ENCODE measurements around the gene PSMA6. TPM values are rescaled to one million over a fixed set of nuclear protein-coding genes. Genes with fewer than 3 reads are reported as not detected.
"Not testable (repeated sequence)": the region's sequence is repeated elsewhere in the genome, so short reads cannot be mapped to it uniquely, and the experiment has no call there.

Gene PSMA6
- total RNA-seq, 3 donors from 2014 or later: 150 to 170 (median 156) TPM

DNA sequence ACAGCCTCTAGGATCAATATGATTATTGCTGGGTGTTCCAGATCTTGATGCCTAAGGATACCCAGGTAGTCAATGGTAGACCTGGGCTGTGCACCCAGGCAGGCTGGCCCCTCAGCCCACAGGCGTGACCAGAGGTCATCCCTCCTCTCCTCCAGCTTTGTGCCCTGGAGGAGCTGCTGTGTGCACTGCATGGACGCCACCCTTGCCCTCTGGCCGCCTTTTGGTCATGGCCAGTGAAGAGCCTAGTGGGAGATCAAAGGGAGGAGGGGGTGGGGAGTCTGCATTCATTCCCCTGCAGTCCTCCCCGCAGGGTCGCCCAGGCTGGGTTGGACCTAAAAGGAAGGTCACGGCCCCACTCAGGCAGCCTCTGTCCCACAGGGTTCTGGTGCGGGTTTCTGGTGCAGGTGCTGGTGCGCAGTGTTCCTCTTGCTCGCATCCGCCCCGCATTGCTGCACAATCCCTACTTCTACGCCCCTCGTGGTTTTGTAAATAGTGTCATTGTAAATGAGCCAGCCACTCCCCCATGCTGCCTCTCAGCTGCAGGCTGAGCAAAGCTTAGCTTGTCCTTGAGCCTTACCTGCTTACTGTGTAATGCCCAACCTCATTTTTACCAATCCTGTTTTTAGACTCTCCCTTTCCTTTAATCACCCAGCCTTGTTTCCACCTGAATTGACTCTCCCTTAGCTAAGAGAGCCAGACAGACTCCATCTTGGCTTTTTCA, 55.3 kb downstream of the PSMA6 start:
- Histone ChIP-seq H3K27ac (no peak overlapping the region), H3K27me3 (no peaks in the 10 kb centered on the region), H3K36me3 (no peaks in the 10 kb centered on the region), H3K4me1 (peaks cover under 1 to 4% of the 10 kb centered on the region in 2 donors), H3K9me3 (no peaks in the 10 kb centered on the region), H3K4me3 (no peak overlapping the region)
- TF ChIP-seq POLR2AphosphoS5 (IDR thresholded peaks at IDR 0.05) (no peak), POLR2A (IDR thresholded peaks at IDR 0.05) (no peak)
- TF ChIP-seq, protein P1, sequence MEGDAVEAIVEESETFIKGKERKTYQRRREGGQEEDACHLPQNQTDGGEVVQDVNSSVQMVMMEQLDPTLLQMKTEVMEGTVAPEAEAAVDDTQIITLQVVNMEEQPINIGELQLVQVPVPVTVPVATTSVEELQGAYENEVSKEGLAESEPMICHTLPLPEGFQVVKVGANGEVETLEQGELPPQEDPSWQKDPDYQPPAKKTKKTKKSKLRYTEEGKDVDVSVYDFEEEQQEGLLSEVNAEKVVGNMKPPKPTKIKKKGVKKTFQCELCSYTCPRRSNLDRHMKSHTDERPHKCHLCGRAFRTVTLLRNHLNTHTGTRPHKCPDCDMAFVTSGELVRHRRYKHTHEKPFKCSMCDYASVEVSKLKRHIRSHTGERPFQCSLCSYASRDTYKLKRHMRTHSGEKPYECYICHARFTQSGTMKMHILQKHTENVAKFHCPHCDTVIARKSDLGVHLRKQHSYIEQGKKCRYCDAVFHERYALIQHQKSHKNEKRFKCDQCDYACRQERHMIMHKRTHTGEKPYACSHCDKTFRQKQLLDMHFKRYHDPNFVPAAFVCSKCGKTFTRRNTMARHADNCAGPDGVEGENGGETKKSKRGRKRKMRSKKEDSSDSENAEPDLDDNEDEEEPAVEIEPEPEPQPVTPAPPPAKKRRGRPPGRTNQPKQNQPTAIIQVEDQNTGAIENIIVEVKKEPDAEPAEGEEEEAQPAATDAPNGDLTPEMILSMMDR (IDR thresholded peaks at IDR 0.05): no peak
- intact Hi-C loops (cut with DNase I; ENCODE audit: low total_unique reads): loop anchor here (5.0 kb wide), 1 partner anchor 370 kb away; no protein-coding TSS in a partner anchor
- DNase-seq (ENCODE audit: low spot score in 2 of 2): no peak

DNA sequence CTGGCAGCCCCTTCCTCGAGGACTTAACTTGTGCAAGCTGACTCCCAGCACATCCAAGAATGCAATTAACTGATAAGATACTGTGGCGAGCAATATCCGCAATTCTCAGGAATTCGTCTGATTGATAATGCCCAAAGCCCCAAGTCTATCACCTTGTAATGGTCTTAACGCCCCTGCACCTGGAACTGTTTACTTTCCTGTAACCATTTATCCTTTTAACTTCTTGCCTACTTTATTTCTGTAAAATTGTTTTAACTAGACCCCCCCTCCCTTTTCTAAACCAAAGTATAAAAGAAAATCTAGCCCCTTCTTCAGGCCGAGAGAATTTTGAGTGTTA, 55.8 kb downstream of the PSMA6 start:
- intact Hi-C loops (cut with DNase I; ENCODE audit: low total_unique reads): loop anchor here (5.0 kb wide), 1 partner anchor 369 kb away; no protein-coding TSS in a partner anchor
- not testable (repeated sequence) for H3K4me1 ChIP-seq; H3K9me3 ChIP-seq; H3K36me3 ChIP-seq; H3K27me3 ChIP-seq; H3K27ac ChIP-seq; H3K4me3 ChIP-seq; DNase-seq (ENCODE audit: low spot score in 2 of 2)

DNA sequence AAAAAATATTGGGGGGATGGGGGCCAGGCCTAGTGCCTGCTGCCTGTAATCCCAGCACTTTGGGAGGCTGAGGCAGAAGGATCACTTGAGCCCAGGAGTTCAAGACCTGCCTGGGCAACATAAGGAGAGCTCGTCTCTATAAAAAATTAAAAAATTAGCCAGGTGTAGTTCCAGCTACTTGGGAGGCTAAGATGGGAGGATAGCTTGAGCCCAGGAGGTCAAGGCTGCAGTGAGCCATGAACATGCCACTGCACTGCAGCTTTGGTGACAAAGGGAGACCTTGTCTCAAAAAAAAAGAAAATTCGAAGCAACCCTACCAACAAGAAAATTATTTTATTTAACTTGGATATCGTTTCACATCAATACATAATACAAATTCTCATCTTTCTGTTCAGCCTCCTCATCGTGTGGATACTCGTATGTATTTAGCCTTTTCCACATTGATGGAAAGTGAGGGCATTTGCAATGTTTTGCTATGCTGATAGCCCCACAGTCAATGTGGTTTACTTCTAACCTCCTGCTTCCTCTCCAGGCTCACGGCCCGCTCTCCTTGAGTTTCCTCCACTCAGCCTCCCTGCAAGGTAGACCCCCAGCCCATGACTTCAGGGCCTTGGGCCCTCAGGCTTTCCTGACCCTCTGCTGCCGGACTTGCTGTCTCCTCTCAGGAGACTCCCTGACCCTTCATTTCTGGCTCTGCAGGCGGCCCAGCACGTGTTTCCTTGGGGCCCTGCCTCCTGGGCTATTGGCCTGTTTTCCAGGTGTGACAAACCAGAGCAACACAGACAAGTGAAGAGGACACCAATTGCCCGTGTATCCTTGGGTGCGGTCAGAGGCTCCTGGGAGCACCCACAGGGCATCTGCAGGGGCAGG, 57.5 kb downstream of the PSMA6 start:
- no peak for DNase-seq (ENCODE audit: low spot score in 2 of 2)
- intact Hi-C loops (cut with DNase I; ENCODE audit: low total_unique reads): loop anchor here (5.0 kb wide), 2 partner anchors 368 to 847 kb away; no protein-coding TSS in a partner anchor
- TF ChIP-seq POLR2AphosphoS5 (IDR thresholded peaks at IDR 0.05) (no peak), POLR2A (IDR thresholded peaks at IDR 0.05) (no peak)
- TF ChIP-seq, protein P1 (IDR thresholded peaks at IDR 0.05): no peak
- Histone ChIP-seq H3K27ac (no peak overlapping the region), H3K9me3 (no peaks in the 10 kb centered on the region), H3K4me3 (no peak overlapping the region), H3K27me3 (no peaks in the 10 kb centered on the region), H3K36me3 (no peaks in the 10 kb centered on the region), H3K4me1 (no peaks in the 10 kb centered on the region)

DNA sequence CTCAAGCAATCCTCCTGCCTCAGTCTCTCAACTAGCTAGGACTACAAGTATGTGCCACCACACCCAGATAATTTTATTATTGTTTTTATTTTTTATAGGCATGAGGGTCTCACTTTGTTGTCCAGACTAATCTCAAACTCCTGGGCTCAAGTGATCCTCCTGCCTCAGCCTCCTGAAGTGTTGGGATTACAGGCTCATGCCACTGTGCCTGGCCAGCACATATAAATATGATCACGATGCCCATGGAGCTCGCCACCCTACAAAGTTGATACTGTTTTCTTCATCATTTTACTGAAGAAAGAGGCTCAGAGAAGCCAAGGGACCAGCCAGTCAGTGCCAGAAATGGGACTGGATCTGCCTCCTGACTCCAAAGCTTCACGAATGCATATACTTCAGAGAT, 59.3 kb downstream of the PSMA6 start:
- no peak for DNase-seq (ENCODE audit: low spot score in 2 of 2)

GRCh38 chr14:35351897-35352273, 59.7 kb downstream of the PSMA6 start:
- Histone ChIP-seq H3K4me1 (no peaks in the 10 kb centered on the region), H3K27ac (peak overlapping the region in 1 of 2 donors; percentile 56), H3K9me3 (no peaks in the 10 kb centered on the region), H3K36me3 (no peaks in the 10 kb centered on the region), H3K4me3 (no peak overlapping the region), H3K27me3 (no peaks in the 10 kb centered on the region)
- intact Hi-C loops (cut with DNase I; ENCODE audit: low total_unique reads): loop anchor here (5.0 kb wide), 1 partner anchor 850 kb away; no protein-coding TSS in a partner anchor
- TF ChIP-seq POLR2A (IDR thresholded peaks at IDR 0.05) (no peak), POLR2AphosphoS5 (IDR thresholded peaks at IDR 0.05) (no peak)
- TF ChIP-seq, protein P1 (IDR thresholded peaks at IDR 0.05): no peak
- no peak for DNase-seq (ENCODE audit: low spot score in 2 of 2)

More for the DNA sequence above, 59.3 kb downstream of the PSMA6 start:
- no peak for TF ChIP-seq POLR2AphosphoS5 (IDR thresholded peaks at IDR 0.05)
- TF ChIP-seq POLR2A (IDR thresholded peaks at IDR 0.05): no peak
- TF ChIP-seq, protein P1 (IDR thresholded peaks at IDR 0.05): no peak
- Histone ChIP-seq H3K4me3 (no peak overlapping the region), H3K36me3 (no peaks in the 10 kb centered on the region), H3K27ac (no peak overlapping the region), H3K27me3 (no peaks in the 10 kb centered on the region), H3K4me1 (no peaks in the 10 kb centered on the region), H3K9me3 (no peaks in the 10 kb centered on the region)
- intact Hi-C loops (cut with DNase I; ENCODE audit: low total_unique reads): loop anchor here (5.0 kb wide), 1 partner anchor 849 kb away; no protein-coding TSS in a partner anchor
